SK-N-SH treated with all-trans-retinoic acid at 6 μM for 48 hours (cell line): ENCODE measurements around the gene LTBP4.

Experiments
- GLIS3 ChIP-seq: fragments of 250-450 bp; sonication (Bioruptor Pico); IDR thresholded peaks from 2 replicates; pipeline ENCODE4 v1.5.0; 2020; ENCODE audit warnings: mild to moderate bottlenecking, moderate library complexity
- ISL1 ChIP-seq: fragments of 250-450 bp; sonication (Bioruptor Pico); IDR thresholded peaks from 2 replicates; pipeline ENCODE4 v2.1.2; 2022; ENCODE audit warnings: mild to moderate bottlenecking, moderate library complexity
- POU6F1 ChIP-seq: fragments of 250-450 bp; sonication (Bioruptor Pico); IDR thresholded peaks from 2 replicates; pipeline ENCODE4 v1.8.0; 2021; ENCODE audit warnings: low read depth, mild to moderate bottlenecking, moderate library complexity, borderline replicate concordance
- SNAI2 ChIP-seq: fragments of 250-450 bp; sonication (Bioruptor Pico); IDR thresholded peaks from 2 replicates; pipeline ENCODE4 v1.5.0; 2020; ENCODE audit warnings: mild to moderate bottlenecking, moderate library complexity
- TOX ChIP-seq: fragments of 250-450 bp; sonication (Bioruptor Pico); IDR thresholded peaks from 2 replicates; pipeline ENCODE4 v1.8.0; 2021; ENCODE audit warnings: mild to moderate bottlenecking, moderate library complexity, borderline replicate concordance
- ZFP3 ChIP-seq: fragments of 250-450 bp; sonication (Bioruptor Pico); IDR thresholded peaks from 2 replicates; pipeline ENCODE4 v1.5.0; 2020; ENCODE audit warnings: mild to moderate bottlenecking, moderate library complexity
- TF ChIP-seq, protein P1 (sequence below): fragments of 250-450 bp; sonication (Bioruptor Pico); IDR thresholded peaks from 2 replicates; pipeline ENCODE4 v1.8.0; 2020; ENCODE audit warnings: mild to moderate bottlenecking, moderate library complexity, borderline replicate concordance
- TF ChIP-seq, protein P2 (sequence below): fragments of 250-450 bp; sonication (Bioruptor Pico); IDR thresholded peaks from 2 replicates; pipeline ENCODE4 v1.5.1; 2020; ENCODE audit warnings: low read depth, mild to moderate bottlenecking, moderate library complexity

DNA sequence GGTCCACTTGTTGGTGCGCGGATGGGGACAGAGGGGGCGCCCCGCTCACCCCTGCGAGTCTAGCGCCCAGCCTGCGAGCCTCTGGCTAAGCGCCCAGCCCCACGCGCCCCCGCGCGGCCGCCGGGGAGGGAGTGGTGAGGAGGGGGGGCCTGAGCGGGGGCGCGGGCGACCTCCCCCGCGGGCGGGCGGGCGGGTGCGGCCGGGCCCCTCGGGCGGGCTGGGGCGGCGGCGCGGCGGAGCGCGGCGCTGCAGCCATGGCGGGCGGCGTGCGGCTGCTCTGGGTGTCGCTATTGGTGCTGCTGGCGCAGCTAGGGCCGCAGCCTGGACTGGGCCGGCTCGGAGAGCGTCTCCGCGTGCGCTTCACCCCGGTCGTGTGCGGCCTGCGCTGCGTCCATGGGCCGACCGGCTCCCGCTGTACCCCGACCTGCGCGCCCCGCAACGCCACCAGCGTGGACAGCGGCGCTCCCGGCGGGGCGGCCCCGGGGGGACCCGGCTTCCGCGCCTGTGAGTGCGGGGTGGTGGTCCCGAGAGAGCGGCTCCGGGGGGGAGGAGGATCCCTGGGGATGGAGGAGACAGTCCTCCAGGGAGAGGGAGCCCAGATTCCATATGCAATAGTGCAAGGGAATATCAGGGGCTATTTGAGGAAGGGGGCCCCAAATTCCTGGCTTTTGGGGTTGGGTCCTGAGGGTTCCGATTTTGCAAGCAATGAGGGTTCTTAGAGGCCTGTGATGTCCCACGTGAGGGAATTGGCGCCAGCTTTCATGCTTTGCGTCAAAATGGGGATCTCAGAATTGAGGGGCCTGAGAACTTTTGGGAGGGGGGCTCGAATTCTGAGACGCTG, at the start of gene LTBP4:
- TF ChIP-seq ZFP3 (CRISPR knock-in tag) (no peak), TOX (CRISPR knock-in tag) (no peak), SNAI2 (CRISPR knock-in tag) (no peak), POU6F1 (no peak), GLIS3 (CRISPR knock-in tag) (no peak), ISL1 (no peak)
- TF ChIP-seq, protein P1, sequence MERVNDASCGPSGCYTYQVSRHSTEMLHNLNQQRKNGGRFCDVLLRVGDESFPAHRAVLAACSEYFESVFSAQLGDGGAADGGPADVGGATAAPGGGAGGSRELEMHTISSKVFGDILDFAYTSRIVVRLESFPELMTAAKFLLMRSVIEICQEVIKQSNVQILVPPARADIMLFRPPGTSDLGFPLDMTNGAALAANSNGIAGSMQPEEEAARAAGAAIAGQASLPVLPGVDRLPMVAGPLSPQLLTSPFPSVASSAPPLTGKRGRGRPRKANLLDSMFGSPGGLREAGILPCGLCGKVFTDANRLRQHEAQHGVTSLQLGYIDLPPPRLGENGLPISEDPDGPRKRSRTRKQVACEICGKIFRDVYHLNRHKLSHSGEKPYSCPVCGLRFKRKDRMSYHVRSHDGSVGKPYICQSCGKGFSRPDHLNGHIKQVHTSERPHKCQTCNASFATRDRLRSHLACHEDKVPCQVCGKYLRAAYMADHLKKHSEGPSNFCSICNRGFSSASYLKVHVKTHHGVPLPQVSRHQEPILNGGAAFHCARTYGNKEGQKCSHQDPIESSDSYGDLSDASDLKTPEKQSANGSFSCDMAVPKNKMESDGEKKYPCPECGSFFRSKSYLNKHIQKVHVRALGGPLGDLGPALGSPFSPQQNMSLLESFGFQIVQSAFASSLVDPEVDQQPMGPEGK (CRISPR knock-in tag) = no peak
- TF ChIP-seq, protein P2, sequence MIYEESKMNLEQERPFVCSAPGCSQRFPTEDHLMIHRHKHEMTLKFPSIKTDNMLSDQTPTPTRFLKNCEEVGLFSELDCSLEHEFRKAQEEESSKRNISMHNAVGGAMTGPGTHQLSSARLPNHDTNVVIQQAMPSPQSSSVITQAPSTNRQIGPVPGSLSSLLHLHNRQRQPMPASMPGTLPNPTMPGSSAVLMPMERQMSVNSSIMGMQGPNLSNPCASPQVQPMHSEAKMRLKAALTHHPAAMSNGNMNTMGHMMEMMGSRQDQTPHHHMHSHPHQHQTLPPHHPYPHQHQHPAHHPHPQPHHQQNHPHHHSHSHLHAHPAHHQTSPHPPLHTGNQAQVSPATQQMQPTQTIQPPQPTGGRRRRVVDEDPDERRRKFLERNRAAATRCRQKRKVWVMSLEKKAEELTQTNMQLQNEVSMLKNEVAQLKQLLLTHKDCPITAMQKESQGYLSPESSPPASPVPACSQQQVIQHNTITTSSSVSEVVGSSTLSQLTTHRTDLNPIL (CRISPR knock-in tag) = no peak
